HepG2 (cell line): ENCODE results near the gene MYL11. TPM values are rescaled to one million over a fixed set of nuclear protein-coding genes. Genes with fewer than 3 reads are reported as not detected.

Source experiments
- AKAP8 ChIP-seq: sonication (generic); formaldehyde crosslinking; IDR thresholded peaks from 2 replicates; pipeline ENCODE4 v1.5.1; 2020; ENCODE audit warnings: mild to moderate bottlenecking, missing genetic modification reagents
- CEBPG ChIP-seq: IDR thresholded peaks from 2 replicates; pipeline ENCODE4 v1.6.1; 2016
- RXRB ChIP-seq: IDR thresholded peaks from 2 replicates; pipeline ENCODE4 v1.6.1; 2016; ENCODE audit warnings: borderline replicate concordance, missing genetic modification reagents, missing compliant biosample characterization
- SMARCE1 ChIP-seq: fragments of 450-650 bp; IDR thresholded peaks from 2 replicates; pipeline ENCODE4 v1.6.1; 2017; ENCODE audit warnings: borderline replicate concordance
- ZMYM2 ChIP-seq: sonication (generic); formaldehyde crosslinking; IDR thresholded peaks from 2 replicates; pipeline ENCODE4 v1.8.0; 2022; ENCODE audit warnings: mild to moderate bottlenecking, missing genetic modification reagents
- ZMYM4 ChIP-seq: sonication (generic); formaldehyde crosslinking; IDR thresholded peaks from 2 replicates; pipeline ENCODE4 v1.8.1; 2023; ENCODE audit warnings: mild to moderate bottlenecking, missing genetic modification reagents
- polyA plus RNA-seq, 8 experiments: library from polyadenylated mRNA; depleted of rRNA in 3 of 8; stranded (reverse) in 7 of 8; unstranded in 1 of 8; fragments of >200 nt; fragmentation: Illumina TruSeq in 4 of 8; extraction: Trizol in 4 of 8; gene quantifications; 2 replicates each; pipeline versions ENCODE4 v1.2.1 to v1.2.3, GENCODE V29; 2011 to 2016; ENCODE audit warnings: low read depth in 4 of 8, missing spikeins in 1 of 8, mixed read lengths in 1 of 8; ENCODE audit not compliant: insufficient read depth in 1 of 8
- total RNA-seq, 5 experiments: library from RNA; depleted of rRNA; stranded (reverse); fragments of >200 nt; fragmentation: Illumina TruSeq; extraction: Trizol; gene quantifications; 2 replicates each; pipeline ENCODE4 v1.2.3, GENCODE V29; 2016; ENCODE audit warnings: low read depth in 1 of 5
- TF ChIP-seq, protein P1 (sequence below): sonication (generic); formaldehyde crosslinking; IDR thresholded peaks from 2 replicates; pipeline ENCODE4 v1.5.1; 2020; ENCODE audit warnings: mild to moderate bottlenecking, missing genetic modification reagents, borderline replicate concordance
- TF ChIP-seq, protein P2 (sequence below): sonication (generic); formaldehyde crosslinking; IDR thresholded peaks from 2 replicates; pipeline ENCODE4 v1.4.0; 2020; ENCODE audit warnings: mild to moderate bottlenecking, missing genetic modification reagents
- TF ChIP-seq, protein P3 (sequence below): sonication (generic); formaldehyde crosslinking; IDR thresholded peaks from 2 replicates; pipeline ENCODE4 v1.4.0; 2020; ENCODE audit warnings: missing genetic modification reagents
- TF ChIP-seq, protein P4 (sequence below): sonication (generic); formaldehyde crosslinking; IDR thresholded peaks from 2 replicates; pipeline ENCODE4 v1.4.0; 2020; ENCODE audit warnings: missing genetic modification reagents, mild to moderate bottlenecking, borderline replicate concordance
- TF ChIP-seq, protein P5 (sequence below): sonication (generic); formaldehyde crosslinking; IDR thresholded peaks from 2 replicates; pipeline ENCODE4 v1.5.1; 2020; ENCODE audit warnings: mild to moderate bottlenecking, missing genetic modification reagents

The MYL11 gene
- total and polyA plus RNA-seq, 2 of the 13 experiments (the other 11 are each of a cell fraction or from before 2014, with no cell fraction given) = not detected

DNA sequence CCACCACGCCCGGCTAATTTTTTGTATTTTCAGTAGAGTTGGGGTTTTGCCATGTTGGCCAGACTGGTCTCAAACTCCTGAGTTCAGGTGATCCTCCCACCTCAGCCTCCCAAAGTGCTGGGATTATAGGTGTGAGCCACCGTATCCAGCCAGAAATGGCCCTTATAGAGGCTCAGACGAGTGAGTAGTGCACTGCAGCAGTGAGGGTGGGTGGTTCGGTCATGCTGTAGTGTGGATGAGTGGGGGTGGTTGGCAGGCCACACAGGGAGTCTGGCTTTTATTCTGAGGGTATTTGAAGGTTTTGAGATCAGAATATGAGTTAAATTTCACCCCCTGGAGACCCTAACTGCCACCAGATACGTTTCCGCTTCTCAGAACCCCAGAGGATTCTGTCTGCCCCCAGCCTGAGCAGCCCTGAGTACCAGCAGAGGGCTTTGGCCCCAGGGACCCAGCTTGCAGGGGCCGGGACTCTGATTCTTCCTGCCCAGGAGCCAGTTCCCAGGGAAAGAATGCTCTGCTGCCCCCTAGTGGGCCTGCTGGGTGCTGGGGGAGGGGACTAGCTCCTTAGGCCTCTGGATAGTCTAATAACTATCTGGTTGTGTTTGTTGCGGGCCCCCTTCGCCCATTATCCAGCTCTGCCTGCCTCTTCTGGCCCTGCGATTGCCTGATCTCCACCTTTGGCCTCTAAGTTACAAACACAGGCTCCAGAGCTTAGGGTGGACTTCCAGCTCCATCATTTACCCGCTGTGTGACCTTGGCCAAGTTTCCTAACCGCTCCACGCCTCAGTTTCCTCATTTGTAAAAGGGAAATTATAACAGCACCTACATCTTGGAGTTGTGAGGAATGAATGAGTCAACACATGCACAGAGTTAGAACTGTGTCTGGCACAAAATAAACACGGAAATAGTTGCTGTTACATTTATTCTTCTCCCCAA lies 34.8 kb downstream of the MYL11 start (continued):
- TF ChIP-seq, protein P1, sequence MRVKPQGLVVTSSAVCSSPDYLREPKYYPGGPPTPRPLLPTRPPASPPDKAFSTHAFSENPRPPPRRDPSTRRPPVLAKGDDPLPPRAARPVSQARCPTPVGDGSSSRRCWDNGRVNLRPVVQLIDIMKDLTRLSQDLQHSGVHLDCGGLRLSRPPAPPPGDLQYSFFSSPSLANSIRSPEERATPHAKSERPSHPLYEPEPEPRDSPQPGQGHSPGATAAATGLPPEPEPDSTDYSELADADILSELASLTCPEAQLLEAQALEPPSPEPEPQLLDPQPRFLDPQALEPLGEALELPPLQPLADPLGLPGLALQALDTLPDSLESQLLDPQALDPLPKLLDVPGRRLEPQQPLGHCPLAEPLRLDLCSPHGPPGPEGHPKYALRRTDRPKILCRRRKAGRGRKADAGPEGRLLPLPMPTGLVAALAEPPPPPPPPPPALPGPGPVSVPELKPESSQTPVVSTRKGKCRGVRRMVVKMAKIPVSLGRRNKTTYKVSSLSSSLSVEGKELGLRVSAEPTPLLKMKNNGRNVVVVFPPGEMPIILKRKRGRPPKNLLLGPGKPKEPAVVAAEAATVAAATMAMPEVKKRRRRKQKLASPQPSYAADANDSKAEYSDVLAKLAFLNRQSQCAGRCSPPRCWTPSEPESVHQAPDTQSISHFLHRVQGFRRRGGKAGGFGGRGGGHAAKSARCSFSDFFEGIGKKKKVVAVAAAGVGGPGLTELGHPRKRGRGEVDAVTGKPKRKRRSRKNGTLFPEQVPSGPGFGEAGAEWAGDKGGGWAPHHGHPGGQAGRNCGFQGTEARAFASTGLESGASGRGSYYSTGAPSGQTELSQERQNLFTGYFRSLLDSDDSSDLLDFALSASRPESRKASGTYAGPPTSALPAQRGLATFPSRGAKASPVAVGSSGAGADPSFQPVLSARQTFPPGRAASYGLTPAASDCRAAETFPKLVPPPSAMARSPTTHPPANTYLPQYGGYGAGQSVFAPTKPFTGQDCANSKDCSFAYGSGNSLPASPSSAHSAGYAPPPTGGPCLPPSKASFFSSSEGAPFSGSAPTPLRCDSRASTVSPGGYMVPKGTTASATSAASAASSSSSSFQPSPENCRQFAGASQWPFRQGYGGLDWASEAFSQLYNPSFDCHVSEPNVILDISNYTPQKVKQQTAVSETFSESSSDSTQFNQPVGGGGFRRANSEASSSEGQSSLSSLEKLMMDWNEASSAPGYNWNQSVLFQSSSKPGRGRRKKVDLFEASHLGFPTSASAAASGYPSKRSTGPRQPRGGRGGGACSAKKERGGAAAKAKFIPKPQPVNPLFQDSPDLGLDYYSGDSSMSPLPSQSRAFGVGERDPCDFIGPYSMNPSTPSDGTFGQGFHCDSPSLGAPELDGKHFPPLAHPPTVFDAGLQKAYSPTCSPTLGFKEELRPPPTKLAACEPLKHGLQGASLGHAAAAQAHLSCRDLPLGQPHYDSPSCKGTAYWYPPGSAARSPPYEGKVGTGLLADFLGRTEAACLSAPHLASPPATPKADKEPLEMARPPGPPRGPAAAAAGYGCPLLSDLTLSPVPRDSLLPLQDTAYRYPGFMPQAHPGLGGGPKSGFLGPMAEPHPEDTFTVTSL (CRISPR knock-in tag) = no peak
- TF ChIP-seq, protein P2, sequence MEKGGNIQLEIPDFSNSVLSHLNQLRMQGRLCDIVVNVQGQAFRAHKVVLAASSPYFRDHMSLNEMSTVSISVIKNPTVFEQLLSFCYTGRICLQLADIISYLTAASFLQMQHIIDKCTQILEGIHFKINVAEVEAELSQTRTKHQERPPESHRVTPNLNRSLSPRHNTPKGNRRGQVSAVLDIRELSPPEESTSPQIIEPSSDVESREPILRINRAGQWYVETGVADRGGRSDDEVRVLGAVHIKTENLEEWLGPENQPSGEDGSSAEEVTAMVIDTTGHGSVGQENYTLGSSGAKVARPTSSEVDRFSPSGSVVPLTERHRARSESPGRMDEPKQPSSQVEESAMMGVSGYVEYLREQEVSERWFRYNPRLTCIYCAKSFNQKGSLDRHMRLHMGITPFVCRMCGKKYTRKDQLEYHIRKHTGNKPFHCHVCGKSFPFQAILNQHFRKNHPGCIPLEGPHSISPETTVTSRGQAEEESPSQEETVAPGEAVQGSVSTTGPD (CRISPR knock-in tag) = 0 out of 2 replicates have a peak, but pooled peaks have one; percentile 7
- TF ChIP-seq, protein P3, sequence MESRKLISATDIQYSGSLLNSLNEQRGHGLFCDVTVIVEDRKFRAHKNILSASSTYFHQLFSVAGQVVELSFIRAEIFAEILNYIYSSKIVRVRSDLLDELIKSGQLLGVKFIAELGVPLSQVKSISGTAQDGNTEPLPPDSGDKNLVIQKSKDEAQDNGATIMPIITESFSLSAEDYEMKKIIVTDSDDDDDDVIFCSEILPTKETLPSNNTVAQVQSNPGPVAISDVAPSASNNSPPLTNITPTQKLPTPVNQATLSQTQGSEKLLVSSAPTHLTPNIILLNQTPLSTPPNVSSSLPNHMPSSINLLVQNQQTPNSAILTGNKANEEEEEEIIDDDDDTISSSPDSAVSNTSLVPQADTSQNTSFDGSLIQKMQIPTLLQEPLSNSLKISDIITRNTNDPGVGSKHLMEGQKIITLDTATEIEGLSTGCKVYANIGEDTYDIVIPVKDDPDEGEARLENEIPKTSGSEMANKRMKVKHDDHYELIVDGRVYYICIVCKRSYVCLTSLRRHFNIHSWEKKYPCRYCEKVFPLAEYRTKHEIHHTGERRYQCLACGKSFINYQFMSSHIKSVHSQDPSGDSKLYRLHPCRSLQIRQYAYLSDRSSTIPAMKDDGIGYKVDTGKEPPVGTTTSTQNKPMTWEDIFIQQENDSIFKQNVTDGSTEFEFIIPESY (CRISPR knock-in tag) = peak; percentile 79
- TF ChIP-seq ZMYM2 (CRISPR knock-in tag) = no peak
- peak; percentile 64; the same call in 1 of the 2 replicates for TF ChIP-seq AKAP8 (CRISPR knock-in tag)
- no peak for TF ChIP-seq SMARCE1
- peak; percentile 30; the same call in 1 of the 2 replicates for TF ChIP-seq CEBPG (CRISPR knock-in tag)
- TF ChIP-seq, protein P4, sequence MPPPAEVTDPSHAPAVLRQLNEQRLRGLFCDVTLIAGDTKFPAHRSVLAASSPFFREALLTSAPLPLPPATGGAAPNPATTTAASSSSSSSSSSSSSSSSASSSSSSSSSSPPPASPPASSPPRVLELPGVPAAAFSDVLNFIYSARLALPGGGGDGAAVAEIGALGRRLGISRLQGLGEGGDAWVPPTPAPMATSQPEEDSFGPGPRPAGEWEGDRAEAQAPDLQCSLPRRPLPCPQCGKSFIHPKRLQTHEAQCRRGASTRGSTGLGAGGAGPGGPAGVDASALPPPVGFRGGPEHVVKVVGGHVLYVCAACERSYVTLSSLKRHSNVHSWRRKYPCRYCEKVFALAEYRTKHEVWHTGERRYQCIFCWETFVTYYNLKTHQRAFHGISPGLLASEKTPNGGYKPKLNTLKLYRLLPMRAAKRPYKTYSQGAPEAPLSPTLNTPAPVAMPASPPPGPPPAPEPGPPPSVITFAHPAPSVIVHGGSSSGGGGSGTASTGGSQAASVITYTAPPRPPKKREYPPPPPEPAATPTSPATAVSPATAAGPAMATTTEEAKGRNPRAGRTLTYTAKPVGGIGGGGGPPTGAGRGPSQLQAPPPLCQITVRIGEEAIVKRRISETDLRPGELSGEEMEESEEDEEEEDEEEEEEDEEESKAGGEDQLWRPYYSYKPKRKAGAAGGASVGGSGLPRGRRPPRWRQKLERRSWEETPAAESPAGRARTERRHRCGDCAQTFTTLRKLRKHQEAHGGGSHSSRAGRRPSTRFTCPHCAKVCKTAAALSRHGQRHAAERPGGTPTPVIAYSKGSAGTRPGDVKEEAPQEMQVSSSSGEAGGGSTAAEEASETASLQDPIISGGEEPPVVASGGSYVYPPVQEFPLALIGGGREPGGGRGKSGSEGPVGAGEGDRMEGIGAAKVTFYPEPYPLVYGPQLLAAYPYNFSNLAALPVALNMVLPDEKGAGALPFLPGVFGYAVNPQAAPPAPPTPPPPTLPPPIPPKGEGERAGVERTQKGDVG (CRISPR knock-in tag) = 0 out of 2 replicates have a peak, but pooled peaks have one; percentile 28
- peak; percentile 74 for TF ChIP-seq RXRB
- TF ChIP-seq, protein P5, sequence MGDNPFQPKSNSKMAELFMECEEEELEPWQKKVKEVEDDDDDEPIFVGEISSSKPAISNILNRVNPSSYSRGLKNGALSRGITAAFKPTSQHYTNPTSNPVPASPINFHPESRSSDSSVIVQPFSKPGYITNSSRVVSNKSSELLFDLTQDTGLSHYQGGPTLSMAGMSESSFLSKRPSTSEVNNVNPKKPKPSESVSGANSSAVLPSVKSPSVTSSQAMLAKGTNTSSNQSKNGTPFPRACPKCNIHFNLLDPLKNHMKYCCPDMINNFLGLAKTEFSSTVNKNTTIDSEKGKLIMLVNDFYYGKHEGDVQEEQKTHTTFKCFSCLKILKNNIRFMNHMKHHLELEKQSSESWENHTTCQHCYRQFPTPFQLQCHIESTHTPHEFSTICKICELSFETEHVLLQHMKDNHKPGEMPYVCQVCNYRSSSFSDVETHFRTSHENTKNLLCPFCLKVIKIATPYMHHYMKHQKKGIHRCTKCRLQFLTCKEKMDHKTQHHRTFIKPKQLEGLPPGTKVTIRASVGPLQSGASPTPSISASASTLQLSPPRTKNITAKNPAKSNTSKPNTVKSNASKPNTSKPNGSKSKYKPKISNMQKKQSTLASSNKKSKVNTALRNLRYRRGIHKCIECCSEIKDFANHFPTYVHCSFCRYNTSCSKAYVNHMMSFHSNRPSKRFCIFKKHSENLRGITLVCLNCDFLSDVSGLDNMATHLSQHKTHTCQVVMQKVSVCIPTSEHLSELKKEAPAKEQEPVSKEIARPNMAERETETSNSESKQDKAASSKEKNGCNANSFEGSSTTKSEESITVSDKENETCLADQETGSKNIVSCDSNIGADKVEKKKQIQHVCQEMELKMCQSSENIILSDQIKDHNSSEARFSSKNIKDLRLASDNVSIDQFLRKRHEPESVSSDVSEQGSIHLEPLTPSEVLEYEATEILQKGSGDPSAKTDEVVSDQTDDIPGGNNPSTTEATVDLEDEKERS (CRISPR knock-in tag) = no peak
- 0 out of 2 replicates have a peak, but pooled peaks have one; percentile 45 for TF ChIP-seq ZMYM4 (CRISPR knock-in tag)
